A549 treated with dexamethasone at 1 μM for 4 hours (cell line): Measurements from ENCODE around the gene PGAM4. TPM values are rescaled to one million over a fixed set of nuclear protein-coding genes. Genes with fewer than 3 reads are reported as not detected.

ENCODE experiments used
- total RNA-seq: library from RNA; stranded (reverse); fragments of 200-300 nt; extraction: Qiagen RNA extraction; gene quantifications from 5 replicates; pipeline ENCODE4 v1.2.3, GENCODE V29; 2022

PGAM4 gene
- 0.34 to 0.67 TPM (median 0.37 TPM) in 5 replicates for total RNA-seq

GRCh38 chrX:77969538-77969937 is at the start of gene PGAM4:
Gene PGAM4, minus strand, starts transcription at chrX:77969638. Its CDS starts 0 bp downstream, at chrX:77969638.

Other genes with a start within 250 kb of the PGAM4 start
- 15.7 to 27.5 TPM (median 23.2 TPM) in 5 replicates for gene ATRX, start 183.4 kb downstream of the PGAM4 start, total RNA-seq
- gene MAGT1, start 74.2 kb downstream of the PGAM4 start, total RNA-seq: 35.9 to 46.3 TPM (median 44.6 TPM) in 5 replicates
- gene COX7B, start 70.2 kb downstream of the PGAM4 start, total RNA-seq: 554 to 678 TPM (median 586 TPM) in 5 replicates
- 3.3 to 5.8 TPM (median 4.6 TPM) in 5 replicates for gene ATP7A, start 58.9 kb downstream of the PGAM4 start, total RNA-seq
- 560 to 594 TPM (median 575 TPM) in 5 replicates for gene PGK1, start 134.6 kb upstream of the PGAM4 start, total RNA-seq
- 11.7 to 14.8 TPM (median 12.4 TPM) in 5 replicates for gene TAF9B, start 170.0 kb upstream of the PGAM4 start, total RNA-seq